Progenitor cell of endocrine pancreas (in vitro differentiated cells): ENCODE data around the gene SEPTIN8. TPM values are rescaled to one million over a fixed set of nuclear protein-coding genes. Genes with fewer than 3 reads are reported as not detected.
"Not testable (repeated sequence)": the region's sequence is repeated elsewhere in the genome, so short reads cannot be mapped to it uniquely, and the experiment has no call there.

Source experiments
- DNase-seq: peaks from one replicate; pipeline ENCODE4 v3.0.0; 2021; ENCODE audit warnings: low spot score; ENCODE audit not compliant: unreplicated experiment
- H3K27ac Mint-ChIP-seq: 2 replicates; pipeline ENCODE4 v1.8.0; 2021; ENCODE audit warnings: mild to moderate bottlenecking, moderate library complexity, mixed read lengths
- H3K27me3 Mint-ChIP-seq: 2 replicates; pipeline ENCODE4 v1.8.0; 2021; ENCODE audit warnings: mixed read lengths
- H3K36me3 Mint-ChIP-seq: 2 replicates; pipeline ENCODE4 v1.8.0; 2022; ENCODE audit warnings: mixed read lengths; ENCODE audit not compliant: insufficient read depth
- H3K4me1 Mint-ChIP-seq: 2 replicates; pipeline ENCODE4 v1.8.0; 2021; ENCODE audit warnings: low read depth, mixed read lengths
- H3K4me3 Mint-ChIP-seq: 2 replicates; pipeline ENCODE4 v1.8.0; 2021; ENCODE audit warnings: low read depth, mild to moderate bottlenecking, moderate library complexity, mixed read lengths
- H3K9me3 Mint-ChIP-seq: 2 replicates; pipeline ENCODE4 v1.8.0; 2021; ENCODE audit warnings: low read depth, mixed read lengths
- CTCF ChIP-seq: fragments of 200-600 bp; sonication (generic); IDR thresholded peaks from one replicate; pipeline ENCODE4 v1.5.0; 2021; ENCODE audit warnings: antibody characterized with exemption, mild to moderate bottlenecking; ENCODE audit not compliant: unreplicated experiment
- total RNA-seq: library from RNA; stranded (reverse); gene quantifications from 2 replicates; pipeline ENCODE4 v1.2.1, GENCODE V29; 2021

SEPTIN8 gene
- total RNA-seq, 1 donor from 2014 or later: 67.2 TPM

GRCh38 chr5:132812123-132812765, 35.2 kb upstream of the SEPTIN8 start:
- Mint-ChIP-seq H3K4me3 (peak overlapping the region; percentile 73), H3K36me3 (no peaks in the 10 kb centered on the region), H3K4me1 (peaks cover 10% of the 10 kb centered on the region), H3K9me3 (no peaks in the 10 kb centered on the region), H3K27ac (no peak overlapping the region), H3K27me3 (peaks cover 49% of the 10 kb centered on the region)
- no peak for DNase-seq
- no peak for TF ChIP-seq CTCF

- peaks cover 39% of the 10 kb centered on the region for H3K27me3 Mint-ChIP-seq
- H3K27ac Mint-ChIP-seq: no peak overlapping the region
- DNase-seq: no peak
- no peak overlapping the region for H3K4me3 Mint-ChIP-seq
- no peaks in the 10 kb centered on the region for H3K36me3 Mint-ChIP-seq
- no peaks in the 10 kb centered on the region for H3K9me3 Mint-ChIP-seq
- TF ChIP-seq CTCF: no peak
- H3K4me1 Mint-ChIP-seq: peaks cover 16% of the 10 kb centered on the region
Observed at GRCh38 chr5:132810605-132811004, 33.6 kb upstream of the SEPTIN8 start.

GRCh38 chr5:132808866-132809265, 31.8 kb upstream of the SEPTIN8 start:
- H3K9me3 Mint-ChIP-seq: peaks cover 5% of the 10 kb centered on the region
- H3K27ac Mint-ChIP-seq: peak overlapping the region; percentile 27
- H3K27me3 Mint-ChIP-seq: peaks cover 31% of the 10 kb centered on the region
- TF ChIP-seq CTCF: no peak
- peaks cover 16% of the 10 kb centered on the region for H3K4me1 Mint-ChIP-seq
- DNase-seq: no peak
- H3K36me3 Mint-ChIP-seq: no peaks in the 10 kb centered on the region
- H3K4me3 Mint-ChIP-seq: no peak overlapping the region

GRCh38 chr5:132808448-132808847, 31.4 kb upstream of the SEPTIN8 start:
- no peak overlapping the region for H3K4me3 Mint-ChIP-seq
- H3K27me3 Mint-ChIP-seq: peaks cover 31% of the 10 kb centered on the region
- peaks cover 16% of the 10 kb centered on the region for H3K4me1 Mint-ChIP-seq
- no peak for TF ChIP-seq CTCF
- H3K27ac Mint-ChIP-seq: peak overlapping the region; percentile 27
- no peak for DNase-seq
- no peaks in the 10 kb centered on the region for H3K36me3 Mint-ChIP-seq
- peaks cover 5% of the 10 kb centered on the region for H3K9me3 Mint-ChIP-seq

- TF ChIP-seq CTCF: peak; percentile 55
- H3K4me1 Mint-ChIP-seq: peaks cover 16% of the 10 kb centered on the region
- H3K27ac Mint-ChIP-seq: peak overlapping the region; percentile 84
- H3K36me3 Mint-ChIP-seq: no peaks in the 10 kb centered on the region
- peak overlapping the region; percentile 32 for H3K4me3 Mint-ChIP-seq
- H3K27me3 Mint-ChIP-seq: peaks cover 22% of the 10 kb centered on the region
- DNase-seq: no peak
- peaks cover 5% of the 10 kb centered on the region for H3K9me3 Mint-ChIP-seq
Observed at GRCh38 chr5:132807163-132807838, 30.3 kb upstream of the SEPTIN8 start.

- Mint-ChIP-seq H3K27ac (peak overlapping the region; percentile 84), H3K27me3 (peaks cover 17% of the 10 kb centered on the region), H3K4me3 (peak overlapping the region; percentile 12), H3K4me1 (peaks cover 16% of the 10 kb centered on the region)
- not testable (repeated sequence) for H3K36me3 Mint-ChIP-seq, H3K9me3 Mint-ChIP-seq, DNase-seq
Observed at GRCh38 chr5:132806804-132807162, 29.7 kb upstream of the SEPTIN8 start.

GRCh38 chr5:132805872-132806271, 28.8 kb upstream of the SEPTIN8 start:
- H3K27ac Mint-ChIP-seq: peak overlapping the region; percentile 43
- not testable (repeated sequence) for DNase-seq, H3K36me3 Mint-ChIP-seq, H3K9me3 Mint-ChIP-seq, H3K4me3 Mint-ChIP-seq, H3K27me3 Mint-ChIP-seq
- peaks cover 16% of the 10 kb centered on the region for H3K4me1 Mint-ChIP-seq

GRCh38 chr5:132804219-132804618, 27.2 kb upstream of the SEPTIN8 start:
- not testable (repeated sequence) for H3K9me3 Mint-ChIP-seq, H3K27ac Mint-ChIP-seq, H3K27me3 Mint-ChIP-seq, H3K36me3 Mint-ChIP-seq, H3K4me3 Mint-ChIP-seq, DNase-seq
- H3K4me1 Mint-ChIP-seq: peaks cover 16% of the 10 kb centered on the region
